ENCODE data around the gene SEMA5A.

- TF ChIP-seq CTCF (IDR thresholded peaks at IDR 0.05) (no peak), POLR2A (IDR thresholded peaks at IDR 0.05) (no peak)
Measured at GRCh38 chr5:9035346-9035745, 510.5 kb downstream of the SEMA5A start.
